Measurements from ENCODE around the gene CUEDC1.
A peak's percentile ranks its signal among the peaks of the same experiment; 100 is the strongest.
"Not testable (repeated sequence)": the region's sequence is repeated elsewhere in the genome, so short reads cannot be mapped to it uniquely, and the experiment has no call there.

CUEDC1 gene

GRCh38 chr17:57849163-57849873, 105.9 kb downstream of the CUEDC1 start:
- H3K36me3 ChIP-seq (ENCODE audit: insufficient read depth, low read length), result peaks cover 11% of the 10 kb centered on the region
- peak overlapping the region; percentile 85 for H3K9ac ChIP-seq (ENCODE audit: low read depth, low read length)
- no peaks in the 10 kb centered on the region for H3K9me3 ChIP-seq (ENCODE audit: control insufficient read depth, insufficient read depth, low read length)
- H3K4me1 ChIP-seq (ENCODE audit: insufficient read depth, low read length), result peaks cover 16% of the 10 kb centered on the region

GRCh38 chr17:57846056-57846945, 108.9 kb downstream of the CUEDC1 start:
- H3K9ac ChIP-seq (ENCODE audit: low read depth, low read length); H3K4me1 ChIP-seq (ENCODE audit: insufficient read depth, low read length); H3K9me3 ChIP-seq (ENCODE audit: control insufficient read depth, insufficient read depth, low read length): not testable (repeated sequence)
- peaks cover 17% of the 10 kb centered on the region for H3K36me3 ChIP-seq (ENCODE audit: insufficient read depth, low read length)

GRCh38 chr17:57842280-57842679, 112.9 kb downstream of the CUEDC1 start:
- H3K36me3 ChIP-seq (ENCODE audit: insufficient read depth, low read length), result peaks cover 27% of the 10 kb centered on the region
- no peaks in the 10 kb centered on the region for H3K4me1 ChIP-seq (ENCODE audit: insufficient read depth, low read length)
- no peaks in the 10 kb centered on the region for H3K9me3 ChIP-seq (ENCODE audit: control insufficient read depth, insufficient read depth, low read length)
- no peak overlapping the region for H3K9ac ChIP-seq (ENCODE audit: low read depth, low read length)

- H3K36me3 ChIP-seq (ENCODE audit: insufficient read depth, low read length), result peaks cover 23% of the 10 kb centered on the region
- H3K9me3 ChIP-seq (ENCODE audit: control insufficient read depth, insufficient read depth, low read length), result no peaks in the 10 kb centered on the region
- no peak overlapping the region for H3K9ac ChIP-seq (ENCODE audit: low read depth, low read length)
- H3K4me1 ChIP-seq (ENCODE audit: insufficient read depth, low read length), result no peaks in the 10 kb centered on the region
Measured at GRCh38 chr17:57839571-57839923, 115.7 kb downstream of the CUEDC1 start.

- no peak overlapping the region for H3K9ac ChIP-seq (ENCODE audit: low read depth, low read length)
- H3K9me3 ChIP-seq (ENCODE audit: control insufficient read depth, insufficient read depth, low read length), result no peaks in the 10 kb centered on the region
- H3K4me1 ChIP-seq (ENCODE audit: insufficient read depth, low read length), result no peaks in the 10 kb centered on the region; the same call in 1 of the 2 replicates
- peaks cover 22% of the 10 kb centered on the region for H3K36me3 ChIP-seq (ENCODE audit: insufficient read depth, low read length)
Measured at GRCh38 chr17:57838857-57839570, 116.2 kb downstream of the CUEDC1 start.

- Histone ChIP-seq H3K4me1 (ENCODE audit: insufficient read depth, low read length) (peaks cover 4% of the 10 kb centered on the region), H3K36me3 (ENCODE audit: insufficient read depth, low read length) (peaks cover 22% of the 10 kb centered on the region), H3K9me3 (ENCODE audit: control insufficient read depth, insufficient read depth, low read length) (no peaks in the 10 kb centered on the region), H3K9ac (ENCODE audit: low read depth, low read length) (no peak overlapping the region)
Measured at GRCh38 chr17:57838453-57838852, 116.8 kb downstream of the CUEDC1 start.

- peaks cover 13% of the 10 kb centered on the region for H3K36me3 ChIP-seq (ENCODE audit: insufficient read depth, low read length)
- H3K9me3 ChIP-seq (ENCODE audit: control insufficient read depth, insufficient read depth, low read length), result no peaks in the 10 kb centered on the region
- no peak overlapping the region for H3K9ac ChIP-seq (ENCODE audit: low read depth, low read length)
Measured at GRCh38 chr17:57835333-57835900, 119.8 kb downstream of the CUEDC1 start.

GRCh38 chr17:57834146-57834741, 121.0 kb downstream of the CUEDC1 start:
- H3K9ac ChIP-seq (ENCODE audit: low read depth, low read length), result no peak overlapping the region
- H3K9me3 ChIP-seq (ENCODE audit: control insufficient read depth, insufficient read depth, low read length), result no peaks in the 10 kb centered on the region
- H3K36me3 ChIP-seq (ENCODE audit: insufficient read depth, low read length), result peaks cover 9% of the 10 kb centered on the region
- H3K4me1 ChIP-seq (ENCODE audit: insufficient read depth, low read length), result peaks cover 12% of the 10 kb centered on the region

More at GRCh38 chr17:57835333-57835900, 119.8 kb downstream of the CUEDC1 start:
- peaks cover 12% of the 10 kb centered on the region for H3K4me1 ChIP-seq (ENCODE audit: insufficient read depth, low read length)

- H3K36me3 ChIP-seq (ENCODE audit: insufficient read depth, low read length), result 0 out of 2 replicates have a peak, but pooled peaks cover under 1% of the 10 kb centered on the region
- H3K4me1 ChIP-seq (ENCODE audit: insufficient read depth, low read length), result peaks cover 12% of the 10 kb centered on the region
- peak overlapping the region; percentile 36 for H3K9ac ChIP-seq (ENCODE audit: low read depth, low read length)
- H3K9me3 ChIP-seq (ENCODE audit: control insufficient read depth, insufficient read depth, low read length), result no peaks in the 10 kb centered on the region
Measured at GRCh38 chr17:57833179-57833939, 121.9 kb downstream of the CUEDC1 start.

GRCh38 chr17:57832314-57833178, 122.7 kb downstream of the CUEDC1 start:
- Histone ChIP-seq H3K9ac (ENCODE audit: low read depth, low read length) (peak overlapping the region; percentile 36), H3K4me1 (ENCODE audit: insufficient read depth, low read length) (peaks cover 12% of the 10 kb centered on the region), H3K36me3 (ENCODE audit: insufficient read depth, low read length) (no peaks in the 10 kb centered on the region), H3K9me3 (ENCODE audit: control insufficient read depth, insufficient read depth, low read length) (no peaks in the 10 kb centered on the region)

- Histone ChIP-seq H3K4me1 (ENCODE audit: insufficient read depth, low read length) (peaks cover 12% of the 10 kb centered on the region), H3K9ac (ENCODE audit: low read depth, low read length) (no peak overlapping the region), H3K36me3 (ENCODE audit: insufficient read depth, low read length) (no peaks in the 10 kb centered on the region), H3K9me3 (ENCODE audit: control insufficient read depth, insufficient read depth, low read length) (no peaks in the 10 kb centered on the region)
Measured at GRCh38 chr17:57830880-57831279, 124.3 kb downstream of the CUEDC1 start.

- Histone ChIP-seq H3K9ac (ENCODE audit: low read depth, low read length) (no peak overlapping the region), H3K36me3 (ENCODE audit: insufficient read depth, low read length) (no peaks in the 10 kb centered on the region), H3K9me3 (ENCODE audit: control insufficient read depth, insufficient read depth, low read length) (no peaks in the 10 kb centered on the region), H3K4me1 (ENCODE audit: insufficient read depth, low read length) (peaks cover 7% of the 10 kb centered on the region; the same call in 1 of the 2 replicates)
Measured at GRCh38 chr17:57823469-57824401, 131.5 kb downstream of the CUEDC1 start.

Data from ES-I3 (cell line).